Parathyroid adenoma (tissue), 2 donors: ENCODE data around the gene TTL.
"Not testable (repeated sequence)": the region's sequence is repeated elsewhere in the genome, so short reads cannot be mapped to it uniquely, and the experiment has no call there.

Experiments
- H2AFZ ChIP-seq: fragments of 300-600 bp; sonication (generic); one replicate; pipeline ENCODE4 v1.7.0; 2017; ENCODE audit warnings: antibody characterized with exemption, mild to moderate bottlenecking
- H3K27ac ChIP-seq: fragments of 300-600 bp; sonication (generic); one replicate; pipeline ENCODE4 v1.7.0; 2017
- H3K27me3 ChIP-seq: fragments of 300-600 bp; sonication (generic); one replicate; pipeline ENCODE4 v1.7.0; 2017; ENCODE audit warnings: low read length; ENCODE audit not compliant: control insufficient read depth, insufficient read depth
- H3K36me3 ChIP-seq: fragments of 300-600 bp; sonication (generic); one replicate; pipeline ENCODE4 v1.7.0; 2017; ENCODE audit warnings: low read length; ENCODE audit not compliant: control insufficient read depth, insufficient read depth
- H3K4me1 ChIP-seq: fragments of 300-600 bp; sonication (generic); one replicate; pipeline ENCODE4 v1.7.0; 2017; ENCODE audit warnings: control low read depth
- H3K4me2 ChIP-seq: fragments of 300-600 bp; sonication (generic); one replicate; pipeline ENCODE4 v1.7.0; 2017; ENCODE audit warnings: low read length
- H3K4me3 ChIP-seq: fragments of 300-600 bp; sonication (generic); one replicate; pipeline ENCODE4 v1.7.0; 2017; ENCODE audit warnings: low read depth, low read length
- H3K79me2 ChIP-seq: fragments of 300-600 bp; sonication (generic); one replicate; pipeline ENCODE4 v1.7.0; 2017; ENCODE audit warnings: control low read depth
- H3K9ac ChIP-seq: fragments of 300-600 bp; sonication (generic); one replicate; pipeline ENCODE4 v1.7.0; 2017; ENCODE audit warnings: mild to moderate bottlenecking
- H3K9me3 ChIP-seq: fragments of 300-600 bp; sonication (generic); one replicate; pipeline ENCODE4 v1.7.0; 2017; ENCODE audit warnings: low read length; ENCODE audit not compliant: control insufficient read depth
- CTCF ChIP-seq: fragments of 300-600 bp; sonication (generic); IDR thresholded peaks from one replicate; pipeline ENCODE4 v1.7.0; 2017; ENCODE audit warnings: antibody characterized with exemption, mild to moderate bottlenecking
- donor health status: primary hyperparathyroidism.

The TTL gene

GRCh38 chr2:112436993-112437392, 45.0 kb upstream of the TTL start:
- not testable (repeated sequence) for H3K9me3 ChIP-seq, H3K4me1 ChIP-seq, H3K27me3 ChIP-seq, H3K27ac ChIP-seq, H3K36me3 ChIP-seq, H3K9ac ChIP-seq, H3K4me2 ChIP-seq, H3K79me2 ChIP-seq, H3K4me3 ChIP-seq, H2AFZ ChIP-seq

GRCh38 chr2:112437405-112437831, 44.5 kb upstream of the TTL start:
- not testable (repeated sequence) for H2AFZ ChIP-seq, H3K27ac ChIP-seq, H3K9me3 ChIP-seq

GRCh38 chr2:112438603-112439261, 43.2 kb upstream of the TTL start:
- not testable (repeated sequence) for H3K27me3 ChIP-seq, H3K4me1 ChIP-seq, H3K79me2 ChIP-seq, H3K27ac ChIP-seq, H2AFZ ChIP-seq, H3K36me3 ChIP-seq, H3K4me3 ChIP-seq, H3K9me3 ChIP-seq, H3K9ac ChIP-seq, H3K4me2 ChIP-seq

More at GRCh38 chr2:112437405-112437831, 44.5 kb upstream of the TTL start:
- not testable (repeated sequence) for H3K9ac ChIP-seq, H3K4me3 ChIP-seq, H3K36me3 ChIP-seq, H3K4me1 ChIP-seq, H3K27me3 ChIP-seq, H3K79me2 ChIP-seq, H3K4me2 ChIP-seq

- H2AFZ ChIP-seq, H3K36me3 ChIP-seq, H3K4me3 ChIP-seq, H3K4me1 ChIP-seq, H3K27ac ChIP-seq, H3K9me3 ChIP-seq, H3K4me2 ChIP-seq, H3K27me3 ChIP-seq, H3K79me2 ChIP-seq, H3K9ac ChIP-seq: not testable (repeated sequence)
Observed at GRCh38 chr2:112444256-112444655, 37.7 kb upstream of the TTL start.

- Histone ChIP-seq H3K79me2 (no peaks in the 10 kb centered on the region), H3K27me3 (no peaks in the 10 kb centered on the region), H2AFZ (no peak overlapping the region), H3K4me1 (no peaks in the 10 kb centered on the region), H3K36me3 (no peaks in the 10 kb centered on the region), H3K4me2 (no peak overlapping the region), H3K27ac (no peak overlapping the region), H3K9ac (no peak overlapping the region), H3K9me3 (no peaks in the 10 kb centered on the region), H3K4me3 (no peak overlapping the region)
- TF ChIP-seq CTCF: no peak
Observed at GRCh38 chr2:112449854-112450253, 32.1 kb upstream of the TTL start.

GRCh38 chr2:112451317-112451716, 30.6 kb upstream of the TTL start:
- Histone ChIP-seq H3K9me3 (no peaks in the 10 kb centered on the region), H3K4me2 (no peak overlapping the region), H2AFZ (no peak overlapping the region), H3K79me2 (no peaks in the 10 kb centered on the region), H3K27me3 (no peaks in the 10 kb centered on the region), H3K36me3 (no peaks in the 10 kb centered on the region), H3K27ac (no peak overlapping the region), H3K9ac (no peak overlapping the region), H3K4me3 (no peak overlapping the region), H3K4me1 (no peaks in the 10 kb centered on the region)
- TF ChIP-seq CTCF: no peak

- H3K27me3 ChIP-seq: no peaks in the 10 kb centered on the region
- no peak overlapping the region for H2AFZ ChIP-seq
- H3K79me2 ChIP-seq: no peaks in the 10 kb centered on the region
- no peak overlapping the region for H3K27ac ChIP-seq
- no peak for TF ChIP-seq CTCF
- H3K4me3 ChIP-seq: no peak overlapping the region
- no peaks in the 10 kb centered on the region for H3K36me3 ChIP-seq
- no peaks in the 10 kb centered on the region for H3K4me1 ChIP-seq
- no peak overlapping the region for H3K4me2 ChIP-seq
- H3K9me3 ChIP-seq: no peaks in the 10 kb centered on the region
- H3K9ac ChIP-seq: no peak overlapping the region
Observed at GRCh38 chr2:112454586-112454985, 27.4 kb upstream of the TTL start.
